ENCODE measurements around the gene MEI4.
"Not testable (repeated sequence)": the region's sequence is repeated elsewhere in the genome, so short reads cannot be mapped to it uniquely, and the experiment has no call there.

Gene MEI4, protein sequence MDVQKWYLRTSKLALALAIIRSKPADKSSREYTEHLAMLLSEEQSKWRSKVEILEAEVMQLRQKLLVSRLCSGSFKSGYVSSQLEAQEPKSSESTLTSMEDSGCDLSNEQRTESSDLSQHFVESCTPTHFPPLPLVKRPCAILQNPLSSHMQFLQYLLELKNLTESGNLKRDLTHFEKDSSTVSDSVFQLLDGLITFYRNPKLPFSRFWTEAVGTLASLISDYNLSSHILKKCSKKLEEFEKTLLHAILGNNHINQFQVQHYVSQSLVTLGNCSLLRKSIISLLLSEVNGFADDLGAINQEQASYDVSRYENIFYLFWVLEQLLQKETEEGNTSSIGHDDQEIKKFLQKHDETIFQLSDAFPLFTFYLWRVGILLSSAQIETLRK

DNA sequence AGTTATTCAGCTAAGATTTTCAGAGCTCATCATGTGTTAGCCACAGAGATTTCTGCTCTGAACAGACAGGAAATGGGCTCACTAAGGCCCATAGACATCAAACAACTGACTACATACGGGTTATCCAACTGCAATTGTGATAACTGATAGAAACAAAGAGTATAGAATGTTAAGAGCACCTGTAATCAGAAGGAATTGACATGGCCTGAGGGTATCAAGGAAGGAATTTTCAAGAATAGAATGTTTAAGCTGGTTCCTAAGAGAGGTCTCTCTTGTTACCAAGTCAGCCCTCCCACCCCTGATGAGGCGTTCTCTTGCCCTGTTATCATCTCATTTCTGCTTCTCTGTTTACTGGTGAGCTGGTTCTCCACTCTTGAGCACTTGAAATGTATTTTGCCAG is at the start of gene MEI4:
Gene MEI4 (plus strand): TSS at position 301 of the 400 bp plus-strand sequence. CDS start 37,633 bp downstream, outside the sequence.
- DNase-seq (ENCODE audit: low spot score) = no peak

DNA sequence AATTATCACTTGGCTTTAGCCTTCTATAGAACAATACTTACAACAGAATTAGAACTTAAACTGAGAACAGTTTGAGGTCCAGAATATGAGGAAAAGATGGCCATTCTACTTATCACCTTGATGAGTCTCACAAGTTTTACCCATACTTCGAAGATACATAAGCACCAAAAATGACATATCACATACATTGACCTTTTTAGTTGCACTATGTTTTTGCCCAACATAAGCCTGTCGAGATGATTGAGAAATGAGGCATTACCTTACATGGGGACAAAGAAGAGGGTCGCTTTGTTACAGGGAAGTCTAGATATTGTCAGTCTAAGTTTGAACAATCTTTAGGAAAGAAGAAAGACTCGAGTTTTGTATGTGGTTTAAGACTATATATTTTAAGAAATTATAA is 48.4 kb upstream of the MEI4 start:
- no peak for DNase-seq (ENCODE audit: low spot score)

DNA sequence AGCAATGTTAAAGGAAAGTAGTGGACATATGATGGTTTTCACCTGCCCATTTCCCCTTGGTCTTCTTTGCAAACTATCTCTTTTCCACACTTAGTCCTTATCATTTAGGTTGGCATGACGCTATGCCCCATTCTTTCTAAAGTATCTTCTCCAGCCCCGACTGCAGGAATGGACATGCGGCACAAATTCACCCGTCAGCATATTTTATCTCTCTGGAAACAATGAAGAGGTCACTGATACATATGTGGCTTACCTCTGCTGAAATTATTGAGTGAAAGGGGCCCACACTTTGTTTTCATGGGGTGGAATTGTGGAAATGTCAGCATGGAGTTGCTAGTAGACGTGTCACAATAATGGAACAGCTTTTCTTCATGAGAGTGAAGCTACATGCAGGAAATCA is 45.8 kb upstream of the MEI4 start:
- no peak for DNase-seq (ENCODE audit: low spot score)

DNA sequence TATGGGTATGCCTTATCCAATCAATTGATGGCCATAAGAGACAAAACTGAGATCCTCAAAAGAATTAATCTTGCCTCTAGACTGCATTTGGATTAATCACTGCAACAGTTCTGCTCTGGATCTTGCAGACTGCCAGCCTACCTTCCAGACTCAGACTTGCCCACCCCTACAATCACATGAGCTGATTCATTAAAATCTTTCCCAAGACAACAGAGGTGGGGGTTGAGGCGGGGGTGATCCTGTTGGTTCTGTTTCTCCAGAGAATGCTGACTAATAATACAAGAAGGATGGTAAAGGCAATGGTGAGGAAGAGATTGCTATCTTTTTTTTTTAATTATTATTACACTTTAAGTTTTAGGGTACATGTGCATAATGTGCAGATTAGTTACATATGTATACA is 43.7 kb upstream of the MEI4 start:
- DNase-seq (ENCODE audit: low spot score) = no peak

DNA sequence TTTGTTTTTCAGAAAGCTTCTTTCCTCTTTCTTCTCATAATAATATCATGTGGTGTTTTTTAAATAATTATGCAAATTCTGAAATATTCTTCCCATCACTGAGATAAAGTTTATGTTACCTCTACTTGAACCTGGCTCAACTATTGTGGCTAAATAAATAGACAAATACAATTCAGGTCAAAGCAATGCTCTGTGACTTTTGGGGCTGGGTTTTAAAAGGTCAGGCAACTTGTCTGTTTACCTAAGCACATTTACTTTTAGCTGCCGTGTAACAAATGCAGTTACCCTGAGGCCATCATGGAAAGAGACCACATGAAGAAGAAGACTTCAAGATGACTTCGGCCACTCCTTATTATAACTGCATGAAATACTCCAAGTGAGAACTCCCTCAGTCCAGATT is 33.7 kb upstream of the MEI4 start:
- no peak for DNase-seq (ENCODE audit: low spot score)

DNA sequence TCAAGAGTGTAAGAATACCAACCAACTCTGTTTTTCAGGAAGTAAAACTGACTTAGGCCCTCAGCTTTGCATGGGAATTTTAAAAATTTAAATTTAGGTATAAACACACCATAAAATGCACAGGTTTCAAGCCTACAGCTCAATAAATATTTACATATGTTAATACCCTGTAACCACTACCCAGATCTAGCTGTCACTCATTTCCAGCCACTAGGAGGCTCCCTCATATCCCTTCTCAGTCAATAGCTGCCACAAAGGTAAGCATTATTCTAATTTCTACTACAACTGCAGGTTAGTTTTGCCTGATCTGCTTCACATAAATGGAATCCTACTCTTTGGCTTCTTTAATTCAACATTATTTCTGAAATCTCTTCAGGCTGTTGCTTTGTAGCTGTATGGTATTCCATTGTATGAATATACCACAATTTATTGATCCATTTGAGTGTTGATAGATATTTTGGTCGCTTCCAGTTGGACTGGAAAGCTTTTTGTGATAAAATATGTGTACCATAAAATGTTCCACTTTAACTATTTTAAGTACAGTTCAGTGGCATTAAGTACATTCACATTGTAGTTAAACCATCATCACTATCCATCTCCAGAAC is 32.5 kb upstream of the MEI4 start:
- no peak for DNase-seq (ENCODE audit: low spot score)

DNA sequence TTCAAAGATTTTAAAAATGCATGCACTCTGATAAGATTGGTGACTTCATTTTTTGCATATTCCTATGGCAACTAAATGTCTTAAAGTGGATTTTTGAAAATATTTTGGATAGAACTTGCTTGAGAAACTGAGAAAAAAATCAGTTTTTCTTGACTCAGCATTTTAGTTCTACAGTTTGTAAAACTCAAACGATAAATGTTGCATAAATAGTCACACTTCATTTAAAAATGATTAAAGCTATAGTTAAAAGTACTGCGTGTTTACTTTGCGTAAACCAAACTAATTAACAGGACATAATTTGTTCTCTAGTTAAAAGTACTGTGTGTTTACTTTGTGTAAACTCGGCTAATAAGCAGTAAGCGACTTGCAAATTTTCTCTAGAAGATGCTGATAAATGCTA is 28.3 kb upstream of the MEI4 start:
- DNase-seq (ENCODE audit: low spot score) = no peak

DNA sequence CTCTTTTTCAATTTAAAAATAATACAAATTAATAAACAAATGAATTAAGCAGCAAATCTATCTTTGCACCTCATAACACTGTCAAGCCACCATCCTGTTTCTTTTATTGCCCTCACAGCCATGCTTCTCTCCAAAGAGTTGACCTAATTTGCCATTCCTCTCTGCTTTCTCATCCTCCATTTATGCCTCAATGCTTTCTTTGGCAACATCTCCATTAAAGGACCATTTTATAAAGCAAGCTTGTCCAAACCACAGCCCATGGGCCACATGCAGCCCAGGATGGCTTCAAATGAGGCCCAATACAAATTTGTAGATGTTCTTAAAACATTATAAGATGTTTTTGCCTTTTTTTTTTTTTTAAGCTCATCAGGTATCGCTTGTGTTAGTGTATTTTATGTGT is 26.4 kb upstream of the MEI4 start:
- DNase-seq (ENCODE audit: low spot score) = no peak

DNA sequence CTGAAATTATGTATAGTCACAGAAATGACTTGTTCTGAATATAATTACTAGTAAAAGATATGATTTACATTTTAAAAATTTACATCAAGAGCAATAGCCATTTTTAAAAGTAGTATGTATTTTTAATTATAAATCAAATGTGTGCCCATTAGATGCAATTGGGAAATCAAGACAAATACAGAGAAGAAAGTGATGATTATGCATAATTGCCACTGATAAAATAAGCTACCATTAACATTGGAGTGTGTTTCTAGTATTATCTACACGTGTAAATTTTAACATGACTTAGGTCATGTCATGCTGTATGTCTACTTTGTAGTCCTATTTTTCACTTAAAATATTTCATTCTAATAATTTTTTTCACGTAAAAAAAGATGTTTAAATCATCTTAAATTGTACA is 22.8 kb upstream of the MEI4 start:
- DNase-seq (ENCODE audit: low spot score) = no peak

DNA sequence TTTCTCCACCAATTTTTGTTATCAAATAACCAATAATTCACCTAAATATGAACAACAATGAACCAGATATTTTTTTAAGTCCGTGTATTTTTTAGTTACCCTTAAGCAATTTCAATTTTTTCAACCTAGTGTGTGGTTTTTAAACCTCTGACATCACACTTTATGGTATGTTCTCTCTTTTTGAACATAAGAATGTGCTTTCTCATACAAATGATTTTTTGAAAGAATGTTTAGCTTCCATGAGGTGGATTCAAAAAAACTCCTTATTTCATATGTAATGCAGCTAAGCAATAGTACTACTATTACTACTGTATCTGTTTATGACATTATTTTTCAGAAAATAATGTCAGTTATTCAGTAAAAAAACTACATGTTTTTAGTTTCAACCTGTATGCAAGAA is 19.4 kb upstream of the MEI4 start:
- DNase-seq (ENCODE audit: low spot score) = no peak

DNA sequence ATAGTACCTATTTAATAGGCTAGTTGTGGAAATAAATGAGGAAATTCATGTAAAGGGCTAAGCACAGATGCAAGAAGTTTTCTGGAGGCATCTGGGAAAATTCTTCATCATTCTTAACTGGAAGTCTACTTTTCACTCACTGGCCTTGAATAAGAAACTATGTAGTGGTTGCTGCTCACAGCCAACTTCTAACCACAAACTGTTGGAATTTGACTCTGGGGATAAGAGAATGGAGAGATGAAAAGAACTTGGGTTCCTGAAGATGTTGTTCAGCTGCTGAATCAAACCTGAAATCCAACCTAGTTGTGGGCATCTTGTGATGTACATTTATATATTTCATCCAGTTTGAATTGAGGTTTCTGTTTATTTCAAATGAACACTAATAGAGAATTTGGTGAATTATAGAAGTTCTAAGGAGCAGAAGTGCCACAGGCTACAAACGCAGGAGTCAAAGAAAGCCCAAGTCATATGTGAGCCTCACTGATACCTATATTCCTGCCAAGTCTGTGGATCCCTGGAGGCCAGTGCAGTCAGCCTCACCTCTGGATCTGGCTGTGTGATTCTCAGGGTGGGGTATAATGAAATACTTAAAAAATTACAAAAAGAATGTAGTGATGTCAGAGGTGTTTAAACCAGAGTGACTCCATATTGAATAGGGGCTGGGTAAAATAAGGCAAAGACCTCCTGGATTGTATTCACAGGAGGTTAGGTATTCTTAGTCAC is 18.7 kb upstream of the MEI4 start:
- no peak for DNase-seq (ENCODE audit: low spot score)

DNA sequence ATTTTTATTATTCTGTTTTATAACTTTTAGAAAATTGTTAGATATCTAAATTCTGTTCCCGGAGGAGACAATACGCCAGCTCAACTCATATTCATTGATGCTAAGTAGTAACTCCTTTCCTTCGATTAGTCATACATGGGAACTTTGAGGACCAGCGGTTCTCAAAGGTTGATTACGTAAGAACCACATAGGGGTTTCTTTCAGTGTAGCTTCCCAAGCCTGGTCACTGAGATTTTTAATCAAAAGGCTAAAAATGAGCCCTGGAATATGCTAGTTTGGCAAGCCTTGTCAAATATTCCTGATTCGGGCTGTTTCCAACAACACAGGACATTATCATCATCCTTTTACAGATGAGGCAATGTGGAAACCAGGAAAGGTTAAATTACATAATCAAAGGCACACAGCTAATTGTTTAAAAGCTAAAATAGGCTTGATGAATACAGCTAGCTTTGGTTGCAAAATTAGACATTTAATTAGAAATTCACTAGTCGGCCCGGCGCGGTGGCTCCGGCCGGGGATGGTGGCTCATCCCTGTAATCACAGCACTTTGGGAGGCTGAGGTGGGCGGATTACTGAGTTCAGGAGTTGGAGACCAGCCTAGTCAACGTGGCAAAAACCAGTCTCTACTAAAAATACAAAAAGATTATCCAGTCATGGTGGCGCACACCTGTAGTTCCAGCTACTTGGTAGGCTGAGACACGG is 14.6 kb upstream of the MEI4 start:
- DNase-seq (ENCODE audit: low spot score) = no peak

DNA sequence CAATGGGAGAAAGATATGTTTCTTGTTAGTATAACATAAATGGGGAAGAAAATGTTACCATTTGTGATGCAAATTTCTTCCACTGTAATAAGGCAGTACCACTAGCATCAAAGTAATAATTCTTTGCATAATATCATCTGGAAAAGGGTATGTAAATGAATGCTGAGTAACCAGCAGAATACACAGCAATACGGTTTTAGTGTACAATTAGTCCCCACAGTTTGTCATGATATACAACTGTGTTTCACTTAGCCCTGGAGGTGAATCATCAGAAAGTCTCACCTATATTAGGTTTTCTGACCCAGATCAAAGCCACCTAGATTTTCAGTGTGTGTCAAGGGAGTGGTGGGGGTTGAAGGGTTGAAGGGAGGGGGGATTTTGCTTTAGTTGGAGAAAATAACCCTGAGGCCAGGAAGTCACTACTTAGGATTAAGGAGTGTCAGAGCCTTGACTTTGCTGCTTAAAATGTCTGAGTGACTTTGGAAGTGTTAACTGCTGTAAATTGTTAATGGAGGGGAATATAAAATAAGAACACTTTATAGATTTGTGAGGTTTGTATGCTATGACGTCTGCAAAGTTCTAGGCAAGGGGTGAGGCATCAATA is 8.6 kb upstream of the MEI4 start:
- DNase-seq (ENCODE audit: low spot score) = no peak

DNA sequence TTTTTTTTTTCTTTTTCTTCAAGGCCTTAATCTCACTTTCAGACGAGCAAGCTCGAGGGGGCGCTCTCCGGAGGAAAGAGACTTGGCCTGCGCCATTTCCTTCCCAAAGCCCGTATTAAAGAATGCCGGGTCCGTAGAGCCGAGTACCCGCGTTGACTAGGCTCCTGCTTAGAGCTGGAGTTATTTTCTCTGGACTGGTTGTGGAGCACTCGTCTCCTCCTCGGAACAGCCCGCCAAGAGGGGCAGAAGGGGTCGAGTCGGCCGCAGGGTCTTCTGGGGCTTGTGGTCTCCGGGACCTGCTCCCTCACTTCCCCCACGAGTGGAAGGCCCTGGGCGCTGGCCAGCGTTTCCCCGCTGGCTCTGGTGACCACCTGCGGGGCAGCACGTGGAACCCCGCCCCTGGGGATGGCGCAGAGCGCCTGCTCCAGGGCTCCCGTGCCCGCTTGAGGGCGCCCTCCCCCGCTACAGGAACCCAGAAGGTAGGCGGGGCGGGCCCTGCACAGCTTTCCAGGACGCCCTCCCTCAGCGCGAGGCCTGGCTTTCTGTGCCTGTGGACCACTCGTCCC is 2.7 kb upstream of the MEI4 start:
- DNase-seq (ENCODE audit: low spot score) = no peak

DNA sequence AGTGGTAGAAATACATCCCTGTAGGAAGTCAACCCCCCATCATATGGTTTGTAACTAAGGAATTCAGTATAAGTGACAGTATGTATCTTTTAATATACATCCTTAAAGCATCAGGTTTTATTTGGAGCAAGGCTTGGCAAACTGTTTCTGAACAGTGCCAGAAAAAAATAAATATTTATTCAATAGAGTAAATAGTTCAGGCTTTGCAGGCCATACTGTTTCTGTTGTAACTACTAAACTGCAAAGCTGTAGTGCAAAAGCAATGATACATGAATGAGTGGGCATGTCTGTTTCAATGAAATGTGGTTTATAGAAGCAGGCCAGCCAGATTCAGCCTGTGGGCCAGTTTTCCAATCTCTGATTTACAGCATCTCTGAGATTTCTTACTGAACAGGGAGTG is 977 bp downstream of the MEI4 start:
- no peak for DNase-seq (ENCODE audit: low spot score)

DNA sequence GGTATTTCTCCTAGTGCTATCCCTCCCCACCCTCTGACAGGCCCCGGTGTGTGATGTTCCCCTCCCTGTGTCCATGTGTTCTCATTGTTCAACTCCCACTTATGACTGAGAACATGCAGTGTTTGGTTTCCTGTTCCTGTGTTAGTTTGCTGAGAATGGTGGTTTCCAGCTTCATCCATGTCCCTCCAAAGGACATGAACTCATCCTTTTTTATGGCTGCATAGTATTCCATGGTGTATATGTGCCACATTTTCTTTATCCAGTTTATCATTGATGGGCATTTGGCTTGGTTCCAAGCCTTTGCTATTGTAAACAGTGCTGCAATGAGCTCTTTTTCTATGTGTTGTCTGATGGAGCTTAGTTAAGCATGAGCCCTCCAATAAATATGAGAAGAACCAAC is 2.2 kb downstream of the MEI4 start:
- not testable (repeated sequence) for DNase-seq (ENCODE audit: low spot score)

DNA sequence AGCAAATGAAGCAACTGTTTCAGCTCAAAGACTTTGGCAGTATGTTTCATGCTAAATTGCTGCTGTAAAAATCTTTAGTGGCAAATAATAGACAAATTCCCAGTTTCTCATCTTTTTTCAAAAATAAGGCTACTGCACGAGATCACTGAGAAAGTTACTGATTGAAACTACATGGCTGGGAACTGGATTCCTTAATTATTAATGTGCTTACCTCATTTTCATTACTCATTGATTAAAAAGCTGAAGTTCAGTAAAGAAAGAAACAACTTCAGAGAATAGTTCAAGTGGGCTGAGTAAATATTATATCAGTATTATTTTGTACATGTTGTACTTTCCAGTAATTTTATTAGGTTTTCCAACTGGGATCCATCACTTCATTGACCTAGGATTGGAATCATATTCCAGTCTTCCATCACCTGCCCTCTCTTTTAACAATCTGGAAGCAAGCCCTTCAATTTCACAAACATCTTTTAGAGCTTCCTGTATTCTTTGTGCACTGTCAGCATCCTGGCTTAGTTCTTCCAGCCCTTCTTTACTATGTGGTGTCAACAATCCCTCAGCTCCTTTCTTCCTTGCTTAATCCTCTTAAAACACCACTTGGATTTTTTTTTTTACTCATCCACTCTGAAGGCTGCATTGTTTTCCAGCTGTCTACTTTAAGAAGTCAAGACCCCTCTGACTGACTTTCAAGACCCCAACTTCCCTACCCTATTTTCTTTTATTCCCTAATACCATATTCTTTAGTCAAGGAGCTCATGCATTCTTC is 4.3 kb downstream of the MEI4 start:
- DNase-seq (ENCODE audit: low spot score) = no peak

DNA sequence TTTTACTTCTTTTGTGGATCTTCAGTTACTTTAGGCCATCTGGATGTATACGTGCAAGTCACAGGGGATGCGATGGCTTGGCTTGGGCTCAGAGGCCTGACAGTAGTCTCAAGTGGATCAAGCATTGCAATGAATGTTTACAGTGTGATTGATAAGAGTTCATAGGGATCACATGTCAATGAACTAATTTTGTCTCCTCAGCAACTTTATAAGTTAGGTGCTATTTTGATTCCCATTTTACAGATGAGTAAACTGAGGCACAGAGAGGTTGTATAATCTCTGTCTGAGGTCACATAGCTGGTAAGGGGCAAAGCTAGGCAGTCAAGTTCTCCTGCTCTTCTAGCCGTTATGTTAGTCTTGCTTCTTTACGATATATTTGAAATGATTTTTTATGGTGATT is 13.5 kb downstream of the MEI4 start:
- DNase-seq (ENCODE audit: low spot score) = no peak

DNA sequence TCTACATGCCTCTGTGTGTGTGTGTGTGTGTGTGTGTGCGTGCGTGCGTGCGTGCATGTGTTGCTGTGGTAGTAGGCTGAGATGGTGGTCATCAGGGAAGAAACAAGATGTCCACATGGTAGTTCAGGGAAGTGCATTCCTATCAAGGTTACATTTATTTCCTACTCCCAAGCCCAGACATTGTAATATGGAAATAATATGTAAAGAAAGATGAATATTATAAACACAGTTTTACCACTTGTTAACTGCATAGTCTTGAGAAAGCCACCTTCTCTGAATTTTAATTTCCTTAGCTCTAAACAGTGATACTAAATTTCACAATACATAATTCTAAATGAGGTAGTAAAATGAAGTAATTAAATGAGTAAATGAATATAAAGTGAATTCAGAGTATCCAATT is 14.0 kb downstream of the MEI4 start:
- no peak for DNase-seq (ENCODE audit: low spot score)

DNA sequence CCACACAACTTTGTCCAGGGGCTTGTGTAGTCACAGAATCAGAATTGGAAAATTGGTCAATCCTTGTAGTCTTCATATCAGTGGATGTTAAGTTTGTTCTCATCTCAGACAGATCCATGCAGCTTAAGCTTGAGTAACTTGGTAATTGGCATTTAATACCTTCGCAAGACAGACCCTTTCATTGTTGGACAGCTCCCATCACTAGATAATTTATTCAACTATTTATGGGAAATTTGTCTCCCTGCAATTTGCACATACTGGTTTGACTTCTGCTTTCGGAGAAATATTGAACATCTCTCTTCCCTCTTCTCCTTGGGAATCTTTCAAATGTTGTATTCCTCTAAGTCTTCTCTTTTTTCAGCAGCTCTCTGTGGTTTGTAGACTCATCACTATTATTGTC is 17.1 kb downstream of the MEI4 start:
- no peak for DNase-seq (ENCODE audit: low spot score)

DNA sequence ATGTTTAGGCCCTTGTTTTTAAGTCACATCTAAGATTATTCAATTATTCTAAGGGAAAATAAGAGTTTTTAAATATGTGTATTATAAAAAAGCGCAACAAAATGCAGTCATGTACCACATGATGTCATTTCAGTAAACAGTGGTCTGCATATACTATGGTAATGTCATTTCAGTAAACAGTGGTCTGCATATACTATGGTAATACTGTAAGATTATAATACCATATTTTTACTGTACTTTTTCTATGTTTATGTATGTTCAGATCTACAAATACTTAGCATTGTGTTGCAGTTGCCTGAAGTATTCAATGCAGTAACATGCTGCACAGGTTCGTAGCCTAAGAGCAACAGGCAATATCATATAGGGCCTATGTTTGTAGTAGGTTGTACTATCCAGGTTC is 21.4 kb downstream of the MEI4 start:
- no peak for DNase-seq (ENCODE audit: low spot score)

All from Ammon's horn (tissue), 1 donor.